ENCODE results near the gene SPX.

Gene SPX

DNA sequence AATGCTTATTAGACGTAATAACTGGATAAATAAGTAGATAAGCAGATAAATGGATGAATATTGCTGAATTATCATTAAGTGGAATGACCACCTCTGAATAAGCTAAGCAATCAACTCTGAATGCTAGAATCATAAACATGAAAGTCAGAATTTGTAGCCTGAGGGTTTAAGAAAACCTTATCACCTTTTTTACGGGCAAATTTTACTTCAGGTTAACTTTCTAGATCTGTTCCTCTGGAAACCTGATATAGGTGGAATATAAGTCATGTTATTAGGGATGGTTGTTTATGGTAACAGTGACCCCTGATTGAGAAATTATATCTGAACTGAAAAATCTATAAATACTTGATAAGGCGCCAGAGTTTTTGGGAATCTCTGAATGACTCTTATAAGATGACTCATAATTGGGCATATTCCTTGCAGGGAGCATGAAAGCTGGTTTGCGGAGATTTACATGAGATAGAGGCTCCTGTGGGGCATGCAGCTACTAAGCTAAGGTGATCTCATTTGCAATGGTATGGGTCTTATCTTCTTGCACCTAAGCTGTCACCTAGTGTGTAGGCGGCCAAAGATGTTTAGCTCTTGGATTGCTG is 12.1 kb downstream of the SPX start:
- DNase-seq (ENCODE audit: low spot score) = peak; percentile 3

DNA sequence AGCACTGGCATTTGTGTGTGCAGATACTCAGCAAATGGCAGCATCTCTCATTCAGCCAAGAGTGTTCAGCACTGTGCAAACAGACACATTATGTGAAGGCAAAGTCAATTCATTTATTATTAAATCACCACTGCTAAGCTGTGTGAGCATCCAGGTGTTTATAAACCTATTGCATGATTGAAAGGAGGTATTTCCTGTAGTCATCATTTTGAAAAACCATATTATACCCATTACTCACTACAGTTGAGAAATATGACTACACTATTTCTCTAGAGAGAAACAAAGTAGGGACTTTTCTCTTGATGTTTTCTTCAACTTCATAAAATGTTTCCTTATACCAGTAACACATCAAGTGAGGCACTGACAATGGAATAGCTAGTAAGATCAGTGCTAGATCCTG is 13.7 kb downstream of the SPX start:
- no peak for DNase-seq (ENCODE audit: low spot score)

DNA sequence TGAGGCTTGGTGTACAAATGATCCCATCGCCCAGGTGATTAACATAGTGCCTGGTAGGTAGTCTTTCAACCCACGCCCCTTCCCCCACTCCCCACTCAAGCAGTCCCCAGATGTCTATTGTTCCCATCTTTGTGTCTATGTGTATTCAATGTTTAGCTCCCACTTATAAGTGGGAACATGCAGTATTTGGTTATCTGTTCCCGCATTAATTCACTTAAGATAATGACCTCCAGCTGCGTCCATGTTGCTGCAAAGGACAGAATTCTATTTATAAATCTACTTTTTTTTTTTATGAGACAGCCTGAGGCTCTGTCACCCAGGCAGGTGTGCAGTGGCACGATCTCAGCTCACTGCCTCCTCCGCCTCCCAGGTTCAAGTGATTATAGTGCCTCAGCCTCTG is 15.7 kb downstream of the SPX start:
- DNase-seq (ENCODE audit: low spot score) = no peak

DNA sequence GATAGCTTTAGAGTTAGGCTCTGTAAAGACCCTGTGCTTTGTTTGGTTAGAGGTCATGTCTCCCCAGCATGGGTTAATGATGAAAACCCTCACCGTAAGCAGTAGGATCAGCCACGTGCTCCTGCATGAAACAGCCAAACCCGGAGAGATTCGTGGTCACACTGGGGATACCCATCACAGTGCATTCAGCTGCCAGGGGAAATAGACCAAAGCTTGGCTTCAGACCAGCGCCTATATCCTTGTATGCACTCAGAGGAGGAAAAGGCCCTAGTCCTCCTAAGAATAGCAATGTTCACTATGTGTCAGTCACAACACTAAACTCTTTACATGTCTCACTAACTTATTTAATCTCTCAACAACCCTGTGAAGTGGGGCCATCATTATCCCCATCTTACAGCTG is 16.3 kb downstream of the SPX start:
- no peak for DNase-seq (ENCODE audit: low spot score)

DNA sequence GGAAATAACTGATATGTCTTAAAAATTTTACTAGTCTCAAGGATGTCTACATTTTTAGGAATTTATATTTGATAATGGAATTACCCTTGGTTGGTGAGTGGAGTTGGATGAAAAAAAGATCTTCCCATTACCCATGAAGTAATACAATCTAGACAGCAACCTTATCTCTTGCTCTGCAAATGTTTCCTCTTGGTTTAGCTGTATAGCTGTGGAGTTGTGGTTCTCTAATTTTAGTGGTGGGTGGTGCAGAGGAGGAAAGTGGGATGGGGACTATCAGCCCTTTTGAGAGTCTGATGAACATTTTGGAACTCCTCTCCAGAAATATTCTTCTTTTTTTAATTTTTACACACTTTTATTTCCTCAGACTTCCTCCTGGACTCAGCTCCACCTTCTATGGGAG is 17.1 kb downstream of the SPX start:
- DNase-seq (ENCODE audit: low spot score) = no peak

DNA sequence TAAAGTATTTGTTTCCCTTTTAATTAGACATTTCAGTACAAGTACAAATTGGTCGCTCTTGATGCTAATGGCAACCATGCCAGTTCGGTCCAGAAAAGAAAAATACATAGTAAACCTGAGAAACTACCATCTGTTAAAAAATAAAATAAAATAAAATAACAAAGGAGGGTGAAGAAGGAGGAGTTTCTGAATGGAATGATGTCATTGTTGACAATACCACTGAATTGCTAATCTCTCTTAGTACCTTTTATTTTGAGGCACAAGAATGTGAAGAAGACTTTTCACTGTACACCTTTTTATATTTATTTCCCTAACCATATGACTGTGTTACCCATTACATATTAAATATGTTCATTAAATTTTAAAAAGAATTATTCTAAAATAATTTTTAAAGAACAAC is 19.5 kb downstream of the SPX start:
- DNase-seq (ENCODE audit: low spot score) = no peak

DNA sequence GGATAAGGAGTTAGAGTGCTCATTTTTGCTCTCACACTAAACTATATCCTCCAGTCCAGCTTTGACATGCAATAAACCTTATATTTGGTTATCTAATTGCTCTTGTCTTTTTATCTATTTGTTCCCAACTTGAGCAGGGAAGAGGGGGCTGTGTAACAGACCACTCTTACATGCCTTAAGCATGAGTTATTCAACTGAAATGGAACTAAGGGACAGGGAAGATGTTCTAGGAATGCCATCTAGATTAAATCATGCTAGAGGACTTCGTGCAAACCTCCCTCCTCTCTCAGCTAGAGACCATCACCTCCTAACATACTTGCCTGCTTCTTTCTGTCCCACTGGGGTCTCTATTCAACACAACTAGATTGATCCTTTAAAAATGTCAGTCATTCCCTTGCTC is 20.6 kb downstream of the SPX start:
- DNase-seq (ENCODE audit: low spot score) = no peak

DNA sequence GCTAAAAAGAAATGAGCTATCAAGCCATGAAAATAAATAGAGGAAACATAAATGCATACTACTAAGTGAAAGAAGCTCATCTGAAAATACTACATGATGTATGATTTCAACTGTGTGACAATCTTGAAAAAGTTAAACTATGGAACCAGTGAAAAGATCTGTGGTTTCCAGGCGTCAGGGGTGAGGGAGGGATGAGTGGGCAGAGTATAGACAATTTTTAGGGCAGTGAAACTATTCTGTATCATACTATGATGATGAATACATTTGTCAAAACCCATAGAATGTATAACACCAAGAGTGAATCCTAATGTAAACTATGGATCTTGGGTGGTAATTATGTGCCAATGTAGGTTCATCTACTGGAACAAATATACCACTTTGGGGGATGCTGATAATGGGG is 21.3 kb downstream of the SPX start:
- DNase-seq (ENCODE audit: low spot score) = no peak

DNA sequence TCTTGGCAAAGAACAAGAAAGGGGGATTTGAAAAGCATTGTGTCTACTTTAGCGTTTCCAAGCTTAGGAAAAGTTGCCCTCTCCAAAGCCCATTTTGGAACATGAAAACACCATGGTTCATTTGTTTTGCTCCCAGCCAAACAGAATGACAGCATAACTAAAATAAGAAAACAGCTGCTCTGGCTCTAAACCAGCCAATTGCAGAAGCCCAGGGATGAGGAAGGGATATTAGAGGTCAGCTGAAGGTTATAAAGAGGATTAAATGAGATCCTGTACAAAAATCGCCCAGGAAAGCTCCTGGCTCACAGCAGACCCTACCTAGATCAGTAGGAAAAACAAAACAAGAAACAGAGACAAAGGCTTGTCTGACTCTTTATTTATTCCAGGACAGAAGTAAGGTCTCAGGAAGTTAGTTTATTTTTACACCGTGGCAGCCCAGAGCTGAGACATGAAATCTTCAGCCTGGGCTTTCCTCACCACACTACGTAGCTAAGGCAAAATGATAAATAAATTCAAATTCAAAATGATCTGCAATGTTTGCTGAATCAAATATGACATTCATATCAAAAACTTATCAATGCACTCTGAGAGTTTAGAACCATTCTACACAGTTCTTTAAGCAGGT is 25.9 kb downstream of the SPX start:
- no peak for DNase-seq (ENCODE audit: low spot score)

DNA sequence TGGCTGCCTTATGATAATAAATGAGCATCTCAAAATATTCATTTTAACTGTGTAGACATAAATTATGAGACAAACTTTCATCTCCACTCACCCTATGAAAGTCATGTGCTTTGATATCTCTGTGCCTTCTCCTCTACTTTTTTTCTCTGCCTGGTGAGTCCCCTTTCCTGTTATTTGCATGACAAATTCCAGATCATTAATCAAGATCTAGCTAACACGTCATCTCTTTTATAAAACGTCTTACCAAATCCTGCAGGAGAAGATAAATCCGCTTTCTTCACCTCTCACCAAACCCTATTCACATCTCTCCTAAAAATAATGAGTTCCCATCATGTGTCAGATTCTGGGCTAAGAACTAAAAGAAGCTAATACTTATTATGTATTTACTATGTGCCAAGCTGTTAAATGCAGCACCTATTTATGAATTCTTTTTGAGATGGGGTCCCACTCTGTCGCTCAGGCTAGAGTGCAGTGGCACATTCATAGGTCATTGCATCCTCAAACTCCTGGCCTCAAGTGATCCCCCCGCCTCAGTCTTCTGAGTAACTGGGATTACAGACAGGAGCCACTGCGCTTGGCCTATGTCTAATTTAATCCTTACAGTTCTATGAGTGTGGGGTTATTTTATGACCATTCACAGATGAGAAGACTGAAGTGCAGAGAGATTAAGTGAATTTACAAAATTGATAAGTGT is 26.7 kb downstream of the SPX start:
- DNase-seq (ENCODE audit: low spot score) = no peak

DNA sequence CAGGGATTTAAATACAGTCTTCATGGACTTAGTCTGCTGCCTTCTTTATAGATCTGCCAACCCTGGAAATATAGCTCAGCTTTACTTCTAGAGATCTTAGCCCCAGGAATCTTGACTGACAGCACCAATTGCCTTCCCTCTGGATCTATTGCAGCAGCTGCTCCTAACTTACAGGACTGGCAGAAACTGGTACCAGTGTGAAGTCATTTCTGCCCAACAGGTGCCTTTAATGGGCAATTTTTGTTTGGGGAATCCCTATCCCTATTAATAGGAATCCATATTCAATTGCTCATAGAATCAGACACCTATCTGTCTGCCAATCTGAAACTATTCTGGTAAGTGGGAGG is 27.2 kb downstream of the SPX start:
- no peak for DNase-seq (ENCODE audit: low spot score)

DNA sequence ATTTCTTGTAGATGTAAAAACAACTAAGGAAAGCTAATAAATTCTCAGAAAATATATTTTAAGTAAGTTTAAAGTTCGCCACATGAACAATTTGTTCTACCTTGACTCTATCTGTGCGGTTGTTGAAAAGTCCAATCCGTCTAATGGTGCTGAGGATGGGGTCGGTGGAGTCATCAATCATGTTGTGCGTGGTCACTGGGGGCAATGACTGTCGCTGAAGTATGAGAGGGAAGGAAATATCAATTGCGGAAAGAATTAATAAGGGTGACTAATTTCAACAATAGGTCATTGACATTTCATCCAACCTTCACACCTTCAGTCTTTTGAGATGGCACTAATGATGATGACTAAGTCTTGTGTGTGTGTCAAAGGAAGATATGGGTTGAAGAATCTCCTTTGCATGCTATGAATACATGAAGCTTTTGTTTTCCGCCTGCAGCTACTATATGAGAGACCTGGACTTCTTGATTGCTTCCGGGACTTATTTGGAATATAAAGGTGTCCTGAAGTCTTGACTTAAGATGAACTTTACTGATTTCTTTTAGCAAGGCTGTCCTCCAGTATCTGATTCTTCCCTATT is 32.1 kb downstream of the SPX start:
- no peak for DNase-seq (ENCODE audit: low spot score)

DNA sequence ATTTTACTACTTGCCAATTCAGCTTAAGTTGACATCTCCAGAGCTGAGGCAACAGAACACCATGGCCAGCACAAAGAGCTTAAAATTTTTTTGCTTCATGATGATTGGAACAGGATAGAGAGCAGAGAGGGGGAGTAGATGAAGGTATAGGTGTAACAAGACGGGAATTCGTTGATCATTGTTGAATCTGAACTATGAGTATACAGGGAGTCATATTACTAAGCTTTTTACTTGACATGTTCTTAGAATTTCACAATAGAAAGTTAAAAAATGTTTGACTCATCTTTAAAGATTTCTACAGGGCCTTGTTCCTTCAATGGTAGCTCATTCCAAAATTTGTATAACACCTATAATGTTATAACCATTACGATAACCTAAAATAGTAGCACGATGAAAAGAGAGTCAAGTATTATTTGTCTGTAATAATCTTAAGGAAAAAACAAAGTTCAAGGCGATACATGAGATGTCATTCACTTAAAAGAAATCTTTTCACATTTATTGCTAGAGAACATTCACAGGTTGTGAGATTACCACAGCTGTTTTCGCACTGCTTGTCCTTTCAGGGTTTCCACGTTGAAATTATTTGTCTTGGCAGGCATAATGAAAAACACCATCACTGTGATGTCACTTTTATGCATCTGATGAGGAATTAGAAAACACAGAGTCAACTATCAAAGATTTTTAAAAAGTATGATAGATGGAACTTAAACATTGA is 33.9 kb downstream of the SPX start:
- DNase-seq (ENCODE audit: low spot score) = peak; percentile 27

DNA sequence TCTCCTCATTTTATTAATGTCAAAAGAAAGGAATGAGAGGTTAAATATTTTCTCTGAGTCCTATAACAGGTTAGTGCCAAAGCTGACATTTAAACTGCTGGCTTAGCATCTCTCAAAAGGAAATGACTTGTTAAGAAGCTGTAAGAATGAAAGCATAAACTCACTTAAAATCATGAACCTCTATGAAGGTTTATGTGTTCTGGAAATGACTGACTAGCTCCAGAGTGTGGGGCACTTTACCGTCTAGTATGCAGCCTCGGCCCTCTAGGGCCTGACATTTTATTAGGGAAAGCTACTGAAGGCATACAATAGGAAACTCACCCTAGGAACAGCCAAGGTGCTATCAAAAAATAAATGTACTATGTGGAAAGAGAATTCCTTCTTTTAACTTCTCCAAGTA is 35.1 kb downstream of the SPX start:
- no peak for DNase-seq (ENCODE audit: low spot score)

DNA sequence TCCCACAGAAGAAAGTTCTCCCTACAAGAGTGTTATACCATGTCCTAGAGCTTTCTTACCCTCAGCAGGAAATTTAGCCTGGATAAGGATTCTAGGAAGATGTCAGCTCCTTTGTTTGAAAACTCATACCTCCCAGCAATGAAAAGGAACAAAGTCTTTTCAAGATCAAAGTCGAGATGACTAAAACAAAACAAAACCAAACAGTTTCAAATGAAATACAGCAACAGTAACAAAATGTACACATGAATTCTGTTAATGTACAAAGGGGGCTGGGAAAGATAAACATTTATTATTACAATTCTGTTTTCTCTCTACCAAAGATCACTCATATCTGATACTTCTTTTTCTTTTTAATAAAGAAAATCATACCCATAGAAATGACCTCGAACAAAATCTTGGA is 36.8 kb downstream of the SPX start:
- no peak for DNase-seq (ENCODE audit: low spot score)

DNA sequence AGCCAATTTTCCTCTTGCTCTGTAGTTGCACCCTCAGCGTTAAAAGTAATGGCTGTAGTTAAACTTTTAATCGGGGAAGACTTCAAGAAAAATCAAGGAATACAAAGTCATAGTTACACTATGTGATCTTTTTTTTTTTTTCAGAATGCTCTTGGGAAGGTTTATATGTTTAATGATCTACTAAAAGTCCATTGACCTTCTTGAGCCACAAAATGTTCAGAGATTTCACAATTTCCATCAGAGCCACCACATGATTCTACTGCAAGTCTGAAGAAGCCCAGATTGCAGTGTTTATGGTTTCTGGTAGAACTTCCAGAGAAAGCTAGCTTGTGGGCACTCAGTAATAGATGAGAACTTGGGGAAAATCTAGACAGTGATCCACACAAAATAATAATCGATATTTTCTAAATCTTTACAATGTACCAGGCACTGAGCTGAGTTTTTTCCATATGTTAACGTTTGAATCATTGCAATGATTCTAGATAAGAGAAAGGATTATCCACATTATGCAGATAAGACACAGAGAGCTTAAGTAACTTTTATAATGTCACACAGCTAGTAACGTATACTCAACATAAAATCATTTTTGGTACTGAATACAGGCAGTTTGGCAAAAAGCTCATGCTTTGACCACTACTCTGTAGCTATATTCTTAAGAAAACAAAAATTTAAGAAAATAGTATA is 40.3 kb downstream of the SPX start:
- no peak for DNase-seq (ENCODE audit: low spot score)

DNA sequence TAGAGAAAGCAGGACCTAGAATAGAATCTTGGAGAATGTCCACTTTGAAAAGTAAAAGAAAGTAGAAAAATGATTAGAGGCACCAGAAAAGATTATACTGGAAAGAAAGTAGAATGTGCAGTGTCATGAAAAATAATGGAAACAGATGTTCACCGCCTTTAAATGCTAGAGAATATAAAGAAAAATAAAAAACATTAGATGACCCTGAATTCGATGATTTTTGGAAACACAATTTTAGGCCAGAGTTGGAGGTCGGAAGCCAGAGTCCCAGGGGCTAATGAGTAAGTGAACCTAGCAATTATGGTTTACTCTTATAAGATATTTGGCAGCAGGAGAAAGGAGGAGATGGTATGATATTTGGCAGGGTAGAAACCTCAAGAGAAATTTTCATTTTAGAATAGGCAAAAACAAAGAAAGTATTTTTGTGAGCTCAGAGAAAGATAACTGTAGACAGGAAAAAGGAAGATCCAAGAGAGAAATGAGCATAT is 40.9 kb downstream of the SPX start:
- DNase-seq (ENCODE audit: low spot score) = no peak

DNA sequence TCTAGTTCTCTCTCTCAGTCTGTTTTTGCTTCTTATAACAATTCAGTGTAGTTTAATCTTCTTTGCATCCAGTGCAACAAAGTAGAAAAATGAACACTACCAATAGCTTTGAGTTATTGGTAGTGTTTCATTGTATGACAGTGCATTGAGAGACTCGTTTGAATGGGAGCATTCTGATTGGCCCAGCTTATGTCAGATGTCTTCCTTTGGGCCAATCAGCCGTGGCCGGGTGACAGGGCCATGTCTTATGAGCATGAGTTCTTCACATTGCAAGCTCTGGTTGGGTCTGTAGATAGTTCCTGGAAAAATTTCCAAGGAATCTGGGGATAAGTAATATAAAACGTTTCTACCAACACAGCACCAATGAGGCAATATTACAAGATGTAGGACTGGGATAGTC is 42.0 kb downstream of the SPX start:
- DNase-seq (ENCODE audit: low spot score) = no peak

DNA sequence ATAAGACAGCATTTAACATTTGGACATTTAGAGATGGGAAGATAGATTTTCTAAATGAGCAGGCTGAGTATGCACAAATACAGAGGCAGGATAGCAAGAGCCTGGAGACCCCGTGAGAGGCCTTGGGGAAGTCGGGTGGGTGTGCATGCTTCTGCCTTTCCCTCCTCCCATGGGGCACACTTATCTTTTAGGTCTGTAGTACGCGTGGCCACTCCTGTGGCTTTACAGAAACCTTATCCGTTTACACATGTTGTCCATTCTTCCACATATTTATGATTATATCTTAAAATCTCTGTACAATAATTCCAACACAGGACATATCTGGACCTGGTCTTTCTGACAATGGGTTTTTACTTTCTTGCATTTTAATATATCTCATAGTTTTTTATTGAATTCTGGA is 45.0 kb downstream of the SPX start:
- DNase-seq (ENCODE audit: low spot score) = no peak

DNA sequence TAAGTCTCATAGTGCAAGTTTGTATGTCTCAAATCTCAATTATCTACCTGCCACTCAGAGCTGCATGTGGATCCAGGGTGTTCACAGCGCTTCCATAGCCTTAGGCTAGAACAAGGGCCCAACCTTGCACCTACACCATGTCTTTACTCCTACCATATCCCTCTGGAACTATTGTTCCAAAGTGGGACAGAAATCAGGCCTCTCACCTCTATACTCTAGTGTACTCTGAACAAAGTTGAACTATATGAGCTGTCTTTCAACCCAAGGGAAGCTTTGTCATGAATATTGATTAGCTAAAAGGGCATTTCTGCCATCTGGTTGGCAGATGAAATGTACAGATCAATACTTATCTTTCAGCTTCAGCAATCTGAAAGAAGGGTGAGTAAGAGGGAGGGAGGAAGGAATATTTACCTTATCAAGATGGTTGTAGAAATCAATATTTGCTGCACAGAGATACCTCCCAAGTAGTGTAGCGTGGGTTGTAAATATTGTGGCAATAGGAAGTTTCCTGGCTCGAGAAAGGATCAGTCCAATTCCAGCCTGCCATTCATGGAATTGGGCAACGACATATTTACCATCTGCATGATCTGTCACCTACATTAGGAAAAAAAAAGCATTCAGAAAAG is 47.8 kb downstream of the SPX start:
- DNase-seq (ENCODE audit: low spot score) = no peak

DNA sequence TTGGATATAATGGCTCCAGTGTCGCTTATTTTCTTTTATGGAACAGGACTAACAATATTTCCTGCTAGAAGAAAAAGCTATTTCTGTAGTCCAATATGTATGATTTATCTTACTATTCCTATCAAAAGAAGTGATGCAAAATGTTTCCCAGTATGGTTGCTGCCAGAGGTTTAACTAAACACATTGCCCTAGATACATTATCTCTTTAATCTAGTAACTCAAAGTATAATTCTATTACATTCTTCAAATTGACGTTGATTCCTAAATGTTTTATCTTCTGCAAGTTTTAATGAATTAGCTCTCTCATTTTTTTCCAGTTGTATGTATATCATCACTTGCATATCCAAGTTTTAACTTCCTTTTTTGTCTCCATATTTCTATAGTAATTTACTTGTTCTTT is 50.3 kb downstream of the SPX start:
- no peak for DNase-seq (ENCODE audit: low spot score)

DNA sequence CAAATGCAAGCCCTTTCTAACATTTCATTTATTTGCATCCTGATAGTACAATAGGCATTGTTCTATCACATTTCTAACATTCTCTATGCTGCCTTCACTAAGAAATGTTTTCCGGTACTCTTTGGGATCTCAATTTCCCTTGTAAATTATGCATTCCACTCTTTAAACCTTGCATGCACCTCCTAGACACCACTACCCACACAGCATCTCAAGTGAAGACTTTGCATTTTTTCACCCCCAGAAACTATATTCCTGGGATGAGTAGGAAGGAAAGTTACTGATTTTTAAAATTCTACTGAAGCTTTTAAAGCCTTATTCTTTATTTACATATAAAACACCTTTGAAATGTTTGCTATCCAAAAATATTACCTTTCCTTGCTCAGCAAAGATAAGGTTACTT is 51.4 kb downstream of the SPX start:
- no peak for DNase-seq (ENCODE audit: low spot score)
